ELF-1 (cell line): ENCODE measurements around the gene PTPN4.
A peak's percentile ranks its signal among the peaks of the same experiment; 100 is the strongest.
"Not testable (repeated sequence)": the region's sequence is repeated elsewhere in the genome, so short reads cannot be mapped to it uniquely, and the experiment has no call there.

Experiments
- DNase-seq: peaks from one replicate; pipeline ENCODE4 v3.0.0-alpha.2; 2016; ENCODE audit warnings: low read depth, low spot score

Gene PTPN4

GRCh38 chr2:119940856-119941255 is 181.1 kb downstream of the PTPN4 start:
- DNase-seq: no peak

GRCh38 chr2:119941388-119941787 is 181.7 kb downstream of the PTPN4 start:
- DNase-seq: no peak

GRCh38 chr2:119941981-119942513 is 182.3 kb downstream of the PTPN4 start:
- no peak for DNase-seq

- DNase-seq: no peak
Measured at GRCh38 chr2:119943058-119943457, 183.3 kb downstream of the PTPN4 start.

GRCh38 chr2:119947535-119947934 is 187.8 kb downstream of the PTPN4 start:
- DNase-seq: no peak

GRCh38 chr2:119950966-119951365 is 191.2 kb downstream of the PTPN4 start:
- DNase-seq: no peak

GRCh38 chr2:119958670-119959268 is 199.0 kb downstream of the PTPN4 start:
- no peak for DNase-seq

GRCh38 chr2:119960821-119961220 is 201.1 kb downstream of the PTPN4 start:
- no peak for DNase-seq

GRCh38 chr2:119981896-119982295 is 222.2 kb downstream of the PTPN4 start:
- DNase-seq: no peak

GRCh38 chr2:119982506-119982905 is 222.8 kb downstream of the PTPN4 start:
- DNase-seq: no peak

- no peak for DNase-seq
Measured at GRCh38 chr2:119983108-119983507, 223.4 kb downstream of the PTPN4 start.

GRCh38 chr2:119996148-119996547 is 236.4 kb downstream of the PTPN4 start:
- DNase-seq: no peak

- not testable (repeated sequence) for DNase-seq
Measured at GRCh38 chr2:119996896-119997891, 237.5 kb downstream of the PTPN4 start.

GRCh38 chr2:120001471-120001870 is 241.7 kb downstream of the PTPN4 start:
- no peak for DNase-seq

GRCh38 chr2:120004254-120004653 is 244.5 kb downstream of the PTPN4 start:
- no peak for DNase-seq

GRCh38 chr2:120005834-120006521 is 246.3 kb downstream of the PTPN4 start:
- no peak for DNase-seq

GRCh38 chr2:120007851-120008250 is 248.1 kb downstream of the PTPN4 start:
- no peak for DNase-seq

GRCh38 chr2:120012363-120012762 is 252.6 kb downstream of the PTPN4 start:
- no peak for DNase-seq

- DNase-seq: peak; percentile 97
Measured at GRCh38 chr2:120012771-120013596, 253.3 kb downstream of the PTPN4 start, which contains the start of gene EPB41L5. Gene EPB41L5 (plus strand): TSS chr2:120013077. CDS start chr2:120019085, 6,008 bp downstream.

- peak; percentile 79 for DNase-seq
Measured at GRCh38 chr2:120013597-120014223, 254.0 kb downstream of the PTPN4 start.
